Pulmonary artery endothelial cell (primary cell): ENCODE results near the gene STRIP1. TPM values are rescaled to one million over a fixed set of nuclear protein-coding genes. Genes with fewer than 3 reads are reported as not detected.

Experiments used
- DNase-seq: peaks from one replicate; pipeline ENCODE4 v3.0.0-alpha.2; 2011; ENCODE audit warnings: low read depth, low spot score
- total RNA-seq: library from RNA; depleted of rRNA; stranded (reverse); fragments of >200 nt; gene quantifications from 2 replicates; pipeline ENCODE4 v1.2.3, GENCODE V29; 2014

Gene STRIP1
- total RNA-seq, 1 donor from 2014 or later: 42.6 TPM

DNA sequence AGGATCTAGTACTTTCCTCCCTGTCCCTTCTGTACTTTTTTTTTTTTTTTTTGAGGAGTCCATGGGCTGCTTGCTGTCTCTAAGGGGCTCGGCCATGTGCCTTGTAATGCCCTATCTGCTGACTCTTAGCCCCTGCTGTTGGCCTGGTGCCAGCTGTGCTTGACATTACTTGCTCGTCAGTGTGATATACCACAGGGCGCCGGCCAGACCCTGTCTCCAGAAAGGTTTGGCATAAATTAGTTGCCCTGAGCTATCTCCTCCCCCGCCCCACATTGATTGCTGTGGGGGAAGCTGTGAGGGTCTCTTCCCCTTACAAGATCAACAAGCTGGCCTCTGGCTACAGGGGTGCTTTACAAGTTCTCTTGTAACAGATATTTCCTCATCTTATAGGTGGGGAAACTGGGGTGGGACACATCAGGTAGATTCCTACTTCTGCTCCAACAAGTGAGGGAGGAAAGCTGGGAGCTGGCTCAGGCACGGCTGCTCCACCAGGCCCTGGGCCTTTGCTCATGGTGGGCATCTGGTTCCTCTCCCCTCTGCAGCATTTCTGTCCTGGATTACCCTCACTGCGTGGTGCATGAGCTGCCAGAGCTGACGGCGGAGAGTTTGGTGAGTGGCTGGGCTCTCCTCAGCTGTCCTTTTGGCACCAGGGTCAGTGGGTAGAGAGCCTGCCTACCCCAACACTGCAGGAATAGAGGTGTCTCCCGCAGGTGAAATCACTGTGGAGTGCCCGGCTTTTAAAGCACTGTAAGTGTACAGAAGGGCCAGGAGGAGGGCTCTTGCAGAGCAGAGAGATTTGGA, 15.6 kb downstream of the STRIP1 start:
- no peak for DNase-seq

GRCh38 chr1:110050602-110051261, 16.3 kb downstream of the STRIP1 start:
- no peak for DNase-seq

DNA sequence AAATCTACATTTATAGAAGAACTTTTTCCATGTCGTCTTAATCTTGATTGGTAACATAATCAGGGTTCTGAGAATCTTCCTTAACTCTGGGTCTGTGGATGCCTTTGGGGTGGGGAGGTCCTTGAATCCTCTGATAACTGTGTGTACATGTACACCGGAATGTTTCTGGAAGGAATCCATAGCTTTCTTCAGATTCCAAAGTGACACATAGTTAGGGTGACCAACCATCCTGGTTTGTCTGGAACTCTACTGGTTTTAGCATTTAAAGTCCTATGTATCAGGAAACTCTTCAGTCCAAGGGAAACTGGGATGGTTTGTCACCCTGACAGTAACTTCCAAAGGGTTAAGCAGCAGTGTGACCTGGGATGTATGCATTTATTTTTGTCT, 16.8 kb downstream of the STRIP1 start:
- no peak for DNase-seq

- no peak for DNase-seq
Observed at GRCh38 chr1:110053552-110054428, 19.4 kb downstream of the STRIP1 start.

GRCh38 chr1:110055493-110056284, 21.3 kb downstream of the STRIP1 start:
- DNase-seq: no peak

- no peak for DNase-seq
Observed at GRCh38 chr1:110056285-110056683, 21.9 kb downstream of the STRIP1 start.

DNA sequence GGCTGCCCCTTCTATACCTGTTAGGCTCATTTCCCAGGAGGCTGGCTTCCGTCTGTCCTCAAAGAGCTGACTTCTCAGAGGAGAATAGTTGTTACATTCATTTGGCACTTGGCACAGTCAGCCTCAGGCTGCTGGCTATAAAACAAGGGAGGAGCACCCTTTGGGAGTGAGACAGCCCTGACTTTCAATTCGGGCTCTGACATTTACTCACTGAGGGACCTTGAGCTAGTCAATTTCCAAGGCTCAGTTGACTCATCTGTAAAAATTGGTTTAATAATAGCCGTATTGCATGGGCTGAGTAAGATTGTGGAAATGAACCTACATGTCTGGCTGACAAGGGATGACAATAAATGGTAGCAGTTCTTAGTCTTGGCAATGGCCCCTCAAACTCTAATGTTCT, 22.4 kb downstream of the STRIP1 start:
- no peak for DNase-seq

DNA sequence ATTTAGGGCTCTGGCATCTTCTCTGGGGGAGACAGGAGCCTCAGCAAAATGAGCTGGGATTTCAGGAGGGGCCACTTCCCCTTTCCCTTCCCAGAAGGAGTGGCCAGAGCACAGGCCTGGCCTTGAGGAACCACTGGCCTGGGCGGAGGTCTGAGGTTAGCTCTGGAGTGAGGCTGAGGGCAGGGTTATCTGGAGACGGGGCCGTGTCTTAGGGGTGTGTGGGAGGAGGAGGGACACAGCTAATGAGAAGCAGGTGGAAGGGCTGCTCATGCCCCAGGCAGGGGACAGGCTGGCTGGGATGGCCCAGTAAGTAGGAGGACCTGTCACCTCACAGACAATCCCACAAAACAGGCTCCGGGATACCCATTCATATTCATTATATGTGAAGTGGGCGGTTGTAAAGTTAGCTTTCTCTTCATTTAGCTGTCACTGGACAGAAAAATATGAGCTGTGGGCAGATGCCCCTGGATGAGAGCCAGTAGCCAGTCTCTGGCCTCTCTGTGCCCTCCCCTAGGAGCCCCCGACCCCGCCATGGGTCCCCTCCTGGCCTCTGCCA, 23.6 kb downstream of the STRIP1 start:
- no peak for DNase-seq

GRCh38 chr1:110058591-110058990, 24.2 kb downstream of the STRIP1 start:
- no peak for DNase-seq

DNA sequence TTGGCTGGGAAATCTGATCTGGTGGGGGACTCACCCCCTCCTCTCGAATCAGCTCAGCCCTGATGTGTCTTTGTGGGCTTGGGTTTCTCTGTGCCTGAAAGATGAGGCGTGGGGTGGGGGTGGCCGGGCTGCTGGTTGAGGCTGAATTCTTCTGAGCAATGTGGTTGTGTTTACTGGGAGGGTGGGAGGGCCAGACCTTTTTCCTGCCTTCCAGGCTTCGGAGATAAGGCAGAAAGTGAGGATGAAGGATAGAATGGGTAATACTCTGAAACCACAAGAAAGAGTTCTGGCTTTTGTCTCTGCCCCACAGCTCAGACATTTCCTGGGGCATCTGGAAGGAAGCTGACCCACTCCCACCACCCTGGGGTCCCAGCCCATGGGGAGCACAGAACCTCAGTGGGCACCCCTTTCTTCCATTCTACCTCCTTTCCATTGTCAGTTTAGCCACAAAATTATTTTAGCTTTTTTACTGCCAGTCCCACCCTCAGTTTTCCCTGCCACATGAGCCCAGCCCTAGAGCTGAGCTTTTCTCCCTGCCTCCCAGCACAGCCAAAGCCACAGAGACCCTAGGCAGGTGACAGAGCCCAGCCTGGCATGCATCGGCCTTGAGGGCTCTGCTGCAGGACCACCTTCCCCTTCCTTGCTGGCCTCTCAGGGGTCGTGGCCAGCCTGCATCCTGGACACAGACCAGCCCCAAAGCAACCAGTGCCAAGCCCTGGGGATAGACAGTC, 24.9 kb downstream of the STRIP1 start:
- no peak for DNase-seq

- no peak for DNase-seq
Observed at GRCh38 chr1:110060034-110060661, 25.7 kb downstream of the STRIP1 start.

DNA sequence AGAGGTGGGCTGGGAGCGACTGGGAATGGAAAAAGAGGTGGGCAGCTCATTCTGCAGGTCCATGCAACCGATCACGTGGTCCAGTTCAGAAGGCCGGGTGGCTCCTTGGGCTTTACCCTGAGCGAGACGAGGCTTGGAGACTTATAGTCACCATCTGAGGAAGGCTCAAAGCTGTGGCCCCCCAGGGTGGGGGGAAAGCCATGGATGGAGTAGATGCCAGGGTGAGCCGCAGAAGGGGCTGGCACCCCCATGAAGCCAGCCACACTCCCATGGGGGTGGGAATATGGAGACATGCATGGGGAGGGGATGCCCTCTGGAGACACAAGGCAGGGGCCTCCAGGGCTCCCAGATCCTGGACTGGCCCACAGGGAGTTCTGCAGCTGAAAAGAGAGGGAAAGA, 26.2 kb downstream of the STRIP1 start:
- DNase-seq: no peak

DNA sequence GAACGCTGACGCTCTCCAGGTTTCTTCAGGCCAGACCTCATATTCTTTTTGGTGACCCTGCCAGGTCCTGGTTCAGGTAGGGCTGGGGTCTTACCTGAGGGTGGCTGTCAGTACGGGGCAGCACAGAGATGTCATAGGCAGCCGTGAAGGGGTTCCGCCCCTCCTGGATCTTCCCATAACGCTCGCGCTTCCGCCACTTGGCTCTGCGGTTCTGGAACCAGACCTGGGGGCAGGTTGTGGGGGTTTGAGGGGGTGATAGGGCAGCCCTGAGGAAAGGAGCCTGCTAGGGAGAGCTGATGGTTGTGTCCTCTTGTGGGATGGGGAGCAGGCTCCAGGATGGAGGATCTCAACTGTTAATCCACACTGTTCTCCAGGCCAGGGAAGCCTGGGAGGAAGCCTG, 26.9 kb downstream of the STRIP1 start:
- DNase-seq: no peak

DNA sequence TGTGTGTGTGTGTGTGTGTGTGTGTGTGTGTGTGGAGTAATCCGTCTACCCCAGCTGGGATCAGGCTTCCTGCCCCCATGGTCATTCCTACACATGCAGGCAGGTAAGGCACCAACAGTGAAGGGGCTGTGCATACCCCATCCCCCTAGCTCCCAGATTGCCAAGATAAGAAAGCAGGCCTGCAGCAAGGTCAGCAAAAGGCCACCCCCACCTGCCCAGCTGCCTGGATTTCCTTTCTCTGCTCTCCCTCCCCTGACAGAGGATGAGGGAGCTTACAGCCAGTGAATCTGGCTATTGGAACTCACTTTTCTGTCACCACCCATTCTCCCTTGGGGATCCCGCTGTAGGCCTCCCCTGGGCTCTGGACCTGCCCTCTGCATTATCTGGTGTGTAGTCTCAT, 28.2 kb downstream of the STRIP1 start:
- no peak for DNase-seq

DNA sequence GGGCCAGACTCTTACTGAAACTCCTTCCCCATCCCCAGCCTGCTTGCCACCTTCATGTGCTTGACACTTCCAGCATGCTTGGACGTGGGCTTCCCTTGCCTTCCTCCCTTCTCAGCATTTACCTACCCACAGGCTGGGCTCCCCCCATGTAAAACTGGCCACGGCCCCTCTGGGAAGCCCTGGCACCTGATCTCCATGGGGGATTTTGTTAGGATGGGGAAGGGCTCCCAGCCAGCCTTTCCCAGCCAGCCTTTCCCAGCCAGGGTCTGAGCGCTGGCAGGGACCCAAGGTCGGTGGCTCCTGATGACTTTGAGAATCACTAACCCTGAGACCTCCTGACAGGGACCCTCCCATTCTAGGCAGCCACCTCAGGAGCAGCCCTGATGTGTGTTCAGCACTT, 29.4 kb downstream of the STRIP1 start:
- DNase-seq: no peak

- DNase-seq: no peak
Observed at GRCh38 chr1:110064576-110065337, 30.3 kb downstream of the STRIP1 start.

GRCh38 chr1:110065841-110066240, 31.4 kb downstream of the STRIP1 start:
- no peak for DNase-seq

DNA sequence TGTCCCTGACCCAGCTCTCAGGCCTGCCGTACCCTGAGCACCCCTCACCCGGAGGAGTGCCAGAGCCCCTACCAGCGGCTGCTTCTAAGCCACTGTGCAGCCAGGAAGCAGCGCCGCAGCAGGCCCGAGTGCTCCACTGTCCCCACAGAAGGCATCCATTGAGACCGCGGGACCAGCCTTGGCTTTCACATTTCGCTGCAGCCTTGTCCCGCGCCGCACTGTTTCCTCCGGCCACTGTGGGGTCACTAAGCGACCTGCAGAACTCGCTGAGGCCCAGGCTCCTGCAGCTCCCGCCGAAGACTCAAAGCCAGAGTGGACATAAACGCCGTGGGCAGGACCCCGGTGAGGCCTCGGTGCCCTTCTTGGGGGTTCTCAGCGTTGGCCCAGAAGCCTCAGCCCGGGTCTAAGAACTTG, 33.1 kb downstream of the STRIP1 start:
- no peak for DNase-seq
